Hypothalamus (tissue), 51 donors: ENCODE data around the gene KCNJ9.

ENCODE experiments used
- DNase-seq, 51 donors: peaks; one replicate each; lab custom pipeline; 2025; lab: John Stamatoyannopoulos, UW

KCNJ9 gene

GRCh38 chr1:160064746-160065145 lies 16.6 kb upstream of the KCNJ9 start:
- DNase-seq, result no peak

- peak in 7 of 51 donors; percentile 12 to 49 (median 34) for DNase-seq
Observed at GRCh38 chr1:160066829-160067745, 14.3 kb upstream of the KCNJ9 start.

- peak in 50 of 51 donors; percentile 24 to 97 (median 81) for DNase-seq
Observed at GRCh38 chr1:160068225-160068624, 13.1 kb upstream of the KCNJ9 start.

GRCh38 chr1:160069460-160070231 lies 11.7 kb upstream of the KCNJ9 start, which contains the start of gene KCNJ10:
KCNJ10 (minus strand) TSS chr1:160070160; CDS start chr1:160042532, 27,628 bp downstream.
- peak in 8 of 51 donors; percentile 32 to 70 (median 48) for DNase-seq

GRCh38 chr1:160070243-160071163 lies 10.8 kb upstream of the KCNJ9 start:
- peak; percentile 49 to 96 (median 89) for DNase-seq

- no peak for DNase-seq
Observed at GRCh38 chr1:160071289-160071688, 10.0 kb upstream of the KCNJ9 start.

- no peak for DNase-seq
Observed at GRCh38 chr1:160074865-160075264, 6.5 kb upstream of the KCNJ9 start.

- no peak for DNase-seq
Observed at GRCh38 chr1:160075836-160076235, 5.5 kb upstream of the KCNJ9 start.

- no peak for DNase-seq
Observed at GRCh38 chr1:160076295-160076694, 5.0 kb upstream of the KCNJ9 start.

GRCh38 chr1:160077486-160077885 lies 3.9 kb upstream of the KCNJ9 start:
- DNase-seq, result no peak

GRCh38 chr1:160078512-160079195 lies 2.7 kb upstream of the KCNJ9 start:
- peak in 45 of 51 donors; percentile 16 to 88 (median 61) for DNase-seq

GRCh38 chr1:160079448-160079847 lies 1.9 kb upstream of the KCNJ9 start:
- no peak for DNase-seq

GRCh38 chr1:160080381-160081100 lies 797 bp upstream of the KCNJ9 start:
- no peak for DNase-seq

GRCh38 chr1:160082487-160082886 lies 1.1 kb downstream of the KCNJ9 start:
- no peak for DNase-seq

- DNase-seq, result no peak
Observed at GRCh38 chr1:160082926-160083325, 1.6 kb downstream of the KCNJ9 start.

GRCh38 chr1:160083968-160084770 lies 2.8 kb downstream of the KCNJ9 start:
- peak in 28 of 51 donors; percentile 16 to 60 (median 36) for DNase-seq

- no peak for DNase-seq
Observed at GRCh38 chr1:160084771-160085321, 3.5 kb downstream of the KCNJ9 start.
